Aorta (tissue), 5 donors: ENCODE measurements around the gene CACNG3. TPM values are rescaled to one million over a fixed set of nuclear protein-coding genes. Genes with fewer than 3 reads are reported as not detected.

Source experiments
- ATAC-seq: fragments of 200-7000 bp; cut with Tn5 transposase; one replicate; pipeline ENCODE4 v1.9.1; 2022; ENCODE audit warnings: moderate library complexity; ENCODE audit not compliant: low FRiP score
- DNase-seq, 2 donors: peaks; one replicate each; pipeline ENCODE4 v3.0.0-alpha.2; 2020
- H3K27ac ChIP-seq, 2 donors: one replicate each; pipeline ENCODE4 v1.5.1; 2013; ENCODE audit warnings: low read length in 2 of 2, mild to moderate bottlenecking in 2 of 2, moderate library complexity in 2 of 2, control low read depth in 1 of 2, inconsistent platforms in 1 of 2, low read depth in 1 of 2
- H3K27me3 ChIP-seq, 2 donors: one replicate each; pipeline ENCODE4 v1.6.1; 2013; ENCODE audit warnings: control low read depth in 1 of 2, low read length in 1 of 2, mild to moderate bottlenecking in 1 of 2, moderate library complexity in 1 of 2; ENCODE audit not compliant: insufficient read depth in 2 of 2, control insufficient read depth in 1 of 2
- H3K36me3 ChIP-seq, 2 donors: one replicate each; pipeline ENCODE4 v1.6.1; 2013; ENCODE audit warnings: control low read depth in 1 of 2, low read length in 1 of 2, mild to moderate bottlenecking in 1 of 2; ENCODE audit not compliant: insufficient read depth in 2 of 2, control insufficient read depth in 1 of 2
- H3K4me1 ChIP-seq, 2 donors: one replicate each; pipeline ENCODE4 v1.6.1; 2013; ENCODE audit warnings: low read length in 2 of 2, control low read depth in 1 of 2, mild to moderate bottlenecking in 1 of 2, moderate library complexity in 1 of 2; ENCODE audit not compliant: insufficient read depth in 2 of 2, control insufficient read depth in 1 of 2
- H3K4me3 ChIP-seq, 2 donors: one replicate each; pipeline ENCODE4 v1.5.1; 2013; ENCODE audit warnings: low read length in 2 of 2, control low read depth in 1 of 2, mild to moderate bottlenecking in 1 of 2
- H3K9me3 ChIP-seq: one replicate; pipeline ENCODE4 v1.6.1; 2013; ENCODE audit warnings: mild to moderate bottlenecking, low read length; ENCODE audit not compliant: control insufficient read depth
- WGBS, 2 donors: extraction: QIAGEN DNeasy Blood & Tissue Kit; methylation state at CpG; one replicate each; pipeline ENCODE4 v1.1.7; 2013; 5-methylcytosine and 5-hydroxymethylcytosine counted together
- intact Hi-C, 2 donors: fragments of 100-400 bp; cut with DNase I; formaldehyde crosslinking; loops; one replicate each; pipeline versions ENCODE4 v1.14.2 to v1.15.0; 2022
- polyA plus RNA-seq, 2 donors: library from polyadenylated mRNA; stranded (reverse); fragments of 200-250 nt; gene quantifications; one replicate each; pipeline ENCODE4 v1.2.3, GENCODE V29; 2013
- total RNA-seq, 2 donors: library from RNA; stranded (reverse); fragmentation: NEBNext Ultra II Directional; extraction: Animal tissue kit (Norgen Biotek cat#: 25700); gene quantifications; one replicate each; pipeline ENCODE4 v1.2.1, GENCODE V29; 2021
- donor health status: healthy with polysubstance abuse.
- donor health status: Bipolar disorder and iron deficiency.
- donor health status: DM: no; HTN: no; CAD: no.
- donor health status: DM: no; HTN: no; CAD: no.
- donor health status: DM: yes; HTN: yes; CAD: no.

Gene CACNG3
- total and polyA plus RNA-seq, 4 donors = not detected

GRCh38 chr16:24270721-24271442 is 14.7 kb downstream of the CACNG3 start:
- Histone ChIP-seq H3K9me3 (no peaks in the 10 kb centered on the region), H3K36me3 (no peaks in the 10 kb centered on the region), H3K4me3 (no peak overlapping the region), H3K27ac (no peak overlapping the region), H3K27me3 (no peaks in the 10 kb centered on the region), H3K4me1 (no peaks in the 10 kb centered on the region)
- intact Hi-C loops = no loop called here
- WGBS, 2 donors = 77 to 79% methylated on average over 7 of the region's 7 CpGs
- ATAC-seq (no peak), DNase-seq (no peak)

GRCh38 chr16:24272379-24272778 is 16.2 kb downstream of the CACNG3 start:
- Histone ChIP-seq H3K9me3 (no peaks in the 10 kb centered on the region), H3K36me3 (no peaks in the 10 kb centered on the region), H3K27ac (no peak overlapping the region), H3K4me1 (no peaks in the 10 kb centered on the region), H3K27me3 (no peaks in the 10 kb centered on the region), H3K4me3 (no peak overlapping the region)
- DNase-seq (no peak), ATAC-seq (no peak)
- intact Hi-C loops = no loop called here
- WGBS, 2 donors = 50 to 56% methylated on average over 1 of the region's 1 CpG

GRCh38 chr16:24273508-24274182 is 17.5 kb downstream of the CACNG3 start:
- no peak for DNase-seq
- Histone ChIP-seq H3K4me1 (no peaks in the 10 kb centered on the region), H3K9me3 (no peaks in the 10 kb centered on the region), H3K27ac (no peak overlapping the region), H3K36me3 (no peaks in the 10 kb centered on the region), H3K27me3 (no peaks in the 10 kb centered on the region), H3K4me3 (no peak overlapping the region)
- ATAC-seq = no peak
- intact Hi-C loops = no loop called here
- 86 to 90% methylated on average over 8 of the region's 8 CpGs for WGBS, 2 donors

- no peak overlapping the region for H3K4me3 ChIP-seq
- no peaks in the 10 kb centered on the region for H3K9me3 ChIP-seq
- no peaks in the 10 kb centered on the region for H3K36me3 ChIP-seq
- H3K4me1 ChIP-seq = no peaks in the 10 kb centered on the region
- 89 to 92% methylated on average over 2 of the region's 2 CpGs for WGBS, 2 donors
- no peak overlapping the region for H3K27ac ChIP-seq
- DNase-seq = no peak
- ATAC-seq = no peak
- H3K27me3 ChIP-seq = no peaks in the 10 kb centered on the region
- intact Hi-C loops = no loop called here
Measured at GRCh38 chr16:24275413-24275812, 19.3 kb downstream of the CACNG3 start.

- Histone ChIP-seq H3K36me3 (no peaks in the 10 kb centered on the region), H3K27me3 (no peaks in the 10 kb centered on the region), H3K4me1 (no peaks in the 10 kb centered on the region), H3K27ac (no peak overlapping the region), H3K4me3 (no peak overlapping the region), H3K9me3 (no peaks in the 10 kb centered on the region)
- ATAC-seq (no peak), DNase-seq (no peak)
- intact Hi-C loops = loop anchor here in 1 of 2 donors (10.0 kb wide), 1 partner anchor 55 kb away; no protein-coding TSS in a partner anchor
- WGBS, 2 donors = 63 to 72% methylated on average over 8 of the region's 8 CpGs
Measured at GRCh38 chr16:24279982-24280515, 23.9 kb downstream of the CACNG3 start.

- Histone ChIP-seq H3K4me3 (no peak overlapping the region), H3K9me3 (no peaks in the 10 kb centered on the region), H3K36me3 (no peaks in the 10 kb centered on the region), H3K27me3 (no peaks in the 10 kb centered on the region), H3K4me1 (no peaks in the 10 kb centered on the region), H3K27ac (no peak overlapping the region)
- intact Hi-C loops = loop anchor here in 1 of 2 donors (10.0 kb wide), 1 partner anchor 53 kb away; no protein-coding TSS in a partner anchor
- DNase-seq (no peak), ATAC-seq (no peak)
- 70% methylated on average over 4 of the region's 4 CpGs for WGBS, 2 donors
Measured at GRCh38 chr16:24281466-24281865, 25.3 kb downstream of the CACNG3 start.

GRCh38 chr16:24282141-24282540 is 26.0 kb downstream of the CACNG3 start:
- intact Hi-C loops = loop anchor here in 1 of 2 donors (10.0 kb wide), 1 partner anchor 53 kb away; no protein-coding TSS in a partner anchor
- H3K4me3 ChIP-seq = no peak overlapping the region
- H3K27me3 ChIP-seq = no peaks in the 10 kb centered on the region
- no peaks in the 10 kb centered on the region for H3K4me1 ChIP-seq
- DNase-seq (no peak), ATAC-seq (no peak)
- H3K36me3 ChIP-seq = no peaks in the 10 kb centered on the region
- H3K9me3 ChIP-seq = no peaks in the 10 kb centered on the region
- no peak overlapping the region for H3K27ac ChIP-seq
- WGBS, 2 donors = 73 to 74% methylated on average over 13 of the region's 13 CpGs

- no peaks in the 10 kb centered on the region for H3K9me3 ChIP-seq
- 78 to 84% methylated on average over 9 of the region's 9 CpGs for WGBS, 2 donors
- ATAC-seq (no peak), DNase-seq (no peak)
- intact Hi-C loops = loop anchor here in 1 of 2 donors (10.0 kb wide), 1 partner anchor 48 kb away; no protein-coding TSS in a partner anchor
- no peak overlapping the region for H3K4me3 ChIP-seq
- no peaks in the 10 kb centered on the region for H3K36me3 ChIP-seq
- H3K27me3 ChIP-seq = no peaks in the 10 kb centered on the region
- H3K27ac ChIP-seq = no peak overlapping the region
- no peaks in the 10 kb centered on the region for H3K4me1 ChIP-seq
Measured at GRCh38 chr16:24286741-24287405, 30.7 kb downstream of the CACNG3 start.
